ENCODE results near the gene FADS3. TPM values are rescaled to one million over a fixed set of nuclear protein-coding genes. Genes with fewer than 3 reads are reported as not detected.

FADS3 gene
- total and polyA plus RNA-seq, 2 of the 13 experiments (the other 11 are each of a cell fraction or from before 2014, with no cell fraction given) = 13.4 to 23.2 TPM

- no peak for TF ChIP-seq HOMEZ (CRISPR knock-in tag; IDR thresholded peaks at IDR 0.05; ENCODE audit: low read depth)
- no peak for TF ChIP-seq NPAS2 (CRISPR knock-in tag; IDR thresholded peaks at IDR 0.05; ENCODE audit: borderline replicate concordance)
- TF ChIP-seq ZSCAN22 (CRISPR knock-in tag; IDR thresholded peaks at IDR 0.05) = no peak
- TF ChIP-seq ZZZ3 (CRISPR knock-in tag; IDR thresholded peaks at IDR 0.05; ENCODE audit: borderline replicate concordance) = no peak
- TF ChIP-seq CBX5 (CRISPR knock-in tag; IDR thresholded peaks at IDR 0.05; ENCODE audit: borderline replicate concordance) = peak; percentile 96
- 0 out of 2 replicates have a peak, but pooled peaks have one; percentile 27 for TF ChIP-seq PITX1 (CRISPR knock-in tag; IDR thresholded peaks at IDR 0.05)
- TF ChIP-seq ZFX (CRISPR knock-in tag; IDR thresholded peaks at IDR 0.05; ENCODE audit: low read depth) = peak; percentile 81
- TF ChIP-seq ZNF234 (CRISPR knock-in tag; conservative IDR thresholded peaks at IDR 0.05) = no peak
- no peak for TF ChIP-seq POLR2AphosphoS5 (IDR thresholded peaks at IDR 0.05; ENCODE audit: low read depth, low read length)
- no peak for TF ChIP-seq ZNF160 (CRISPR knock-in tag; IDR thresholded peaks at IDR 0.05)
- TF ChIP-seq RBAK (CRISPR knock-in tag; IDR thresholded peaks at IDR 0.05) = no peak
- no peak for TF ChIP-seq MXD4 (CRISPR knock-in tag; IDR thresholded peaks at IDR 0.05)
- TF ChIP-seq ARID5B (CRISPR knock-in tag; IDR thresholded peaks at IDR 0.05) = peak; percentile 45; the same call in 1 of the 2 replicates
- TF ChIP-seq ZNF3 (CRISPR knock-in tag; IDR thresholded peaks at IDR 0.05) = no peak
- no peak for TF ChIP-seq SIX4 (CRISPR knock-in tag; IDR thresholded peaks at IDR 0.05)
- no peak for TF ChIP-seq SNRNP70 (IDR thresholded peaks at IDR 0.05; ENCODE audit: low read depth, low read length)
- peak; percentile 50; the same call in 1 of the 2 replicates for TF ChIP-seq ZNF205 (CRISPR knock-in tag; IDR thresholded peaks at IDR 0.05)
- TF ChIP-seq ZC3H4 (CRISPR knock-in tag; IDR thresholded peaks at IDR 0.05; ENCODE audit: borderline replicate concordance) = no peak
- TF ChIP-seq ZNF567 (CRISPR knock-in tag; IDR thresholded peaks at IDR 0.05; ENCODE audit: borderline replicate concordance) = 0 out of 2 replicates have a peak, but pooled peaks have one; percentile 58
- no peak for TF ChIP-seq KAT2B (IDR thresholded peaks at IDR 0.05; ENCODE audit: borderline replicate concordance, low read depth, low read length)
- TF ChIP-seq REL (CRISPR knock-in tag; conservative IDR thresholded peaks at IDR 0.05) = no peak
- TF ChIP-seq ZBTB43 (CRISPR knock-in tag; conservative IDR thresholded peaks at IDR 0.05) = no peak
- no peak for TF ChIP-seq ZFYVE20 (CRISPR knock-in tag; IDR thresholded peaks at IDR 0.05; ENCODE audit: borderline replicate concordance, low read depth)
- peak; percentile 39; the same call in 1 of the 2 replicates for TF ChIP-seq MAZ (IDR thresholded peaks at IDR 0.05; ENCODE audit: borderline replicate concordance, low read depth, low read length)
- peak; percentile 83; the same call in 1 of the 2 replicates for TF ChIP-seq MAZ (CRISPR knock-in tag; IDR thresholded peaks at IDR 0.05; ENCODE audit: low read depth)
These were observed 7.9 kb upstream of the FADS3 start (continued) for GRCh38 chr11:61899146-61899841.
